HCT116 (cell line): Measurements from ENCODE around the gene TNFAIP8L3. TPM values are rescaled to one million over a fixed set of nuclear protein-coding genes. Genes with fewer than 3 reads are reported as not detected.

Experiments
- ATAC-seq: fragments of 200-7000 bp; cut with Tn5 transposase; 2 replicates; pipeline ENCODE4 v1.9.1; 2020; ENCODE audit warnings: mild to moderate bottlenecking, moderate library complexity
- BruUV-seq: library from RNA; stranded (reverse); fragments of 400-500 nt; replicated peaks from 2 replicates; lab custom pipeline; 2021; lab: Mats Ljungman, UMichigan
- CTCF ChIA-PET: fragments of 300-600 bp; sonication (Branson Sonifier 250); formaldehyde crosslinking; loops from one replicate; lab custom pipeline; 2021; ENCODE audit warnings: antibody characterized with exemption; lab: Charles Lee
- POLR2A ChIA-PET: fragments of 300-600, 350-600 bp; sonication (Branson Sonifier 250); formaldehyde crosslinking; loops from one replicate; lab custom pipeline; 2021; ENCODE audit warnings: antibody characterized with exemption; lab: Charles Lee
- RAD21 ChIA-PET, 2 experiments: fragments of 300-600 bp; sonication (Branson Sonifier 250); formaldehyde crosslinking; loops; one replicate each; lab custom pipeline; 2023; ENCODE audit warnings: low total read pairs in 2 of 2; ENCODE audit not compliant: uncharacterized antibody in 2 of 2, unreplicated experiment in 2 of 2, low non-redundant PET in 1 of 2; lab: Charles Lee
- DNase-seq: peaks from one replicate; pipeline ENCODE4 v3.0.0-alpha.2; 2010; ENCODE audit warnings: low read depth, low spot score
- H2AFZ ChIP-seq: fragments of 200-600 bp; shearing (Covaris generic), sonication (generic); 2 replicates; pipeline ENCODE4 v1.6.1; 2017; ENCODE audit warnings: low read depth, mixed run types, mixed read lengths, antibody characterized with exemption, low read length; ENCODE audit not compliant: poor library complexity, severe bottlenecking
- H3K27ac ChIP-seq: 2 replicates; pipeline ENCODE4 v1.5.1; 2012; ENCODE audit warnings: low read depth, low read length
- H3K27me3 ChIP-seq: fragments of 200-600 bp; sonication (generic); 2 replicates; pipeline ENCODE4 v1.6.1; 2016; ENCODE audit warnings: mixed run types, low read length, mixed read lengths; ENCODE audit not compliant: insufficient read depth
- H3K36me3 ChIP-seq, 2 experiments: fragments of 200-500 bp in 1 of 2; fragments of 200-600 bp in 1 of 2; sonication (Bioruptor generic) in 1 of 2; sonication (generic) in 1 of 2; 2 replicates each; pipeline versions ENCODE4 v1.5.1 to v1.6.1; 2014 to 2016; ENCODE audit warnings: low read length in 2 of 2, inconsistent platforms in 1 of 2, mixed read lengths in 1 of 2, mixed run types in 1 of 2; ENCODE audit not compliant: insufficient read depth in 2 of 2, control insufficient read depth in 1 of 2
- H3K4me1 ChIP-seq, 2 experiments: fragments of 200-600 bp in 1 of 2; sonication (generic) in 1 of 2; 2 replicates each; pipeline versions ENCODE4 v1.5.1 to v1.6.1; 2012 to 2017; ENCODE audit warnings: low read length in 2 of 2, inconsistent platforms in 1 of 2, mild to moderate bottlenecking in 1 of 2, mixed read lengths in 1 of 2, mixed run types in 1 of 2, moderate library complexity in 1 of 2; ENCODE audit not compliant: insufficient read depth in 2 of 2, control insufficient read depth in 1 of 2
- H3K4me2 ChIP-seq: fragments of 200-600 bp; sonication (generic); 2 replicates; pipeline ENCODE4 v1.6.1; 2017; ENCODE audit warnings: mixed run types, low read length, mixed read lengths
- H3K4me3 ChIP-seq, 2 experiments: fragments of 200-600 bp in 1 of 2; sonication (generic) in 1 of 2; replicated peaks in 1 of 2; 2 replicates each; pipeline ENCODE4 v1.5.1; 2011 to 2016; ENCODE audit warnings: low read length in 2 of 2, control low read depth in 1 of 2, low read depth in 1 of 2, mild to moderate bottlenecking in 1 of 2, mixed read lengths in 1 of 2, mixed run types in 1 of 2
- H3K79me2 ChIP-seq: fragments of 200-600 bp; sonication (generic); 2 replicates; pipeline ENCODE4 v1.6.1; 2017; ENCODE audit warnings: mild to moderate bottlenecking, mixed run types, low read length, moderate library complexity, mixed read lengths; ENCODE audit not compliant: insufficient read depth
- H3K9ac ChIP-seq: fragments of 200-600 bp; sonication (generic); 2 replicates; pipeline ENCODE4 v1.6.1; 2016; ENCODE audit warnings: low read length, mixed read lengths
- H3K9me2 ChIP-seq: fragments of 200-600 bp; sonication (generic), shearing (Covaris generic); 2 replicates; pipeline ENCODE4 v1.6.1; 2017; ENCODE audit warnings: mixed run types, mild to moderate bottlenecking, moderate library complexity; ENCODE audit not compliant: insufficient read depth
- H3K9me3 ChIP-seq, 2 experiments: fragments of 200-500 bp in 1 of 2; fragments of 200-600 bp in 1 of 2; sonication (Bioruptor generic) in 1 of 2; sonication (generic) in 1 of 2; 2 replicates each; pipeline ENCODE4 v1.6.1; 2014 to 2017; ENCODE audit warnings: low read length in 2 of 2, mixed read lengths in 2 of 2, inconsistent platforms in 1 of 2, low read depth in 1 of 2, mild to moderate bottlenecking in 1 of 2, mixed run types in 1 of 2, moderate library complexity in 1 of 2; ENCODE audit not compliant: control insufficient read depth in 1 of 2, insufficient read depth in 1 of 2
- H4K20me1 ChIP-seq: fragments of 200-600 bp; sonication (generic), shearing (Covaris generic); 2 replicates; pipeline ENCODE4 v1.6.1; 2017; ENCODE audit warnings: mixed run types, mild to moderate bottlenecking, moderate library complexity; ENCODE audit not compliant: insufficient read depth
- CBX3 ChIP-seq: IDR thresholded peaks from 2 replicates; pipeline ENCODE4 v1.6.1; 2012; ENCODE audit warnings: low read depth
- CEBPB ChIP-seq: IDR thresholded peaks from 2 replicates; pipeline ENCODE4 v1.6.1; 2012; ENCODE audit warnings: low read depth
- EGR1 ChIP-seq: IDR thresholded peaks from 2 replicates; pipeline ENCODE4 v1.6.1; 2012; ENCODE audit warnings: low read depth
- EZH2 ChIP-seq: fragments of 200-600 bp; sonication (generic); IDR thresholded peaks from 2 replicates; pipeline ENCODE4 v1.6.1; 2017; ENCODE audit warnings: antibody characterized with exemption, mixed run types
- EZH2phosphoT487 ChIP-seq: fragments of 200-600 bp; IDR thresholded peaks from 2 replicates; pipeline ENCODE4 v1.6.1; 2018; ENCODE audit warnings: antibody characterized with exemption, borderline replicate concordance
- FOSL1 ChIP-seq: IDR thresholded peaks from 2 replicates; pipeline ENCODE4 v1.6.1; 2012; ENCODE audit warnings: low read depth
- MAX ChIP-seq: IDR thresholded peaks from 2 replicates; pipeline ENCODE4 v1.6.1; 2012
- POLR2A ChIP-seq: IDR thresholded peaks from 2 replicates; pipeline ENCODE4 v1.7.0; 2011; ENCODE audit warnings: borderline replicate concordance; ENCODE audit not compliant: insufficient read depth, insufficient read length; ENCODE audit errors: extremely low read depth
- POLR2AphosphoS5 ChIP-seq: IDR thresholded peaks from 2 replicates; pipeline ENCODE4 v1.6.1; 2011; ENCODE audit warnings: mild to moderate bottlenecking, low read depth, low read length, moderate library complexity
- RAD21 ChIP-seq: IDR thresholded peaks from 2 replicates; pipeline ENCODE4 v1.6.1; 2012; ENCODE audit warnings: low read depth, mild to moderate bottlenecking
- REST ChIP-seq: IDR thresholded peaks from 2 replicates; pipeline ENCODE4 v1.6.1; 2012; ENCODE audit warnings: low read depth
- SP1 ChIP-seq: IDR thresholded peaks from 2 replicates; pipeline ENCODE4 v1.6.1; 2012; ENCODE audit warnings: low read depth
- SRF ChIP-seq: IDR thresholded peaks from 2 replicates; pipeline ENCODE4 v1.6.1; 2012; ENCODE audit warnings: low read depth
- YY1 ChIP-seq: IDR thresholded peaks from 2 replicates; pipeline ENCODE4 v1.6.1; 2011; ENCODE audit warnings: low read length, low read depth, moderate library complexity, mild to moderate bottlenecking; ENCODE audit not compliant: insufficient replicate concordance; ENCODE audit errors: extremely low read depth
- ZFX ChIP-seq: fragments of 450-650 bp; IDR thresholded peaks from 2 replicates; pipeline ENCODE4 v1.6.1; 2017
- intact Hi-C: fragments of 100-400 bp; cut with micrococcal nuclease; formaldehyde crosslinking; loops from 2 replicates; pipeline ENCODE4 v1.10.0; 2022
- total RNA-seq: library from RNA; stranded (reverse); gene quantifications from one replicate; pipeline ENCODE4 v1.2.1, GENCODE V29; 2021; ENCODE audit not compliant: unreplicated experiment

Gene TNFAIP8L3
- total RNA-seq, 1 experiment from 2014 or later = 0.47 TPM

GRCh38 chr15:51112078-51112477 lies 17.4 kb upstream of the TNFAIP8L3 start (continued):
- TF ChIP-seq EZH2phosphoT487 = no peak
- TF ChIP-seq, all 23 proteins: peak for 0

GRCh38 chr15:51111061-51111460 lies 16.4 kb upstream of the TNFAIP8L3 start:
- no TSS peak for BruUV-seq
- CTCF ChIA-PET = no interaction called here

GRCh38 chr15:51110171-51110570 lies 15.5 kb upstream of the TNFAIP8L3 start:
- no peak for ATAC-seq
- H2AFZ ChIP-seq = no peak overlapping the region
- no peak overlapping the region for H3K4me2 ChIP-seq
- BruUV-seq = no TSS peak
- RAD21 ChIA-PET = no interaction called here
- peaks cover 0 to 4% of the 10 kb centered on the region in 2 experiments; a peak in 1 of 4 replicates for H3K4me1 ChIP-seq
- no peaks in the 10 kb centered on the region for H3K36me3 ChIP-seq
- H3K9me3 ChIP-seq = no peaks in the 10 kb centered on the region
- H4K20me1 ChIP-seq = no peaks in the 10 kb centered on the region
- TF ChIP-seq MAX = no peak
- no peak for TF ChIP-seq SP1
- TF ChIP-seq ZFX = no peak
- no peak for TF ChIP-seq SRF
- TF ChIP-seq CBX3 = no peak
- no peak for TF ChIP-seq REST
- no peak for TF ChIP-seq POLR2AphosphoS5
- no peak for TF ChIP-seq YY1
- no peak for TF ChIP-seq POLR2A
- TF ChIP-seq EZH2 = no peak
- TF ChIP-seq CEBPB = no peak
- TF ChIP-seq EGR1 = no peak
- TF ChIP-seq RAD21 = no peak
- TF ChIP-seq FOSL1 = no peak
- TF ChIP-seq, all 23 proteins: peak for 0
- ChIA-PET POLR2A (no interaction called here), CTCF (no interaction called here)
- DNase-seq = no peak
- Histone ChIP-seq H3K4me3 (no peak overlapping the region), H3K9me2 (no peaks in the 10 kb centered on the region), H3K27me3 (no peaks in the 10 kb centered on the region), H3K9ac (no peak overlapping the region), H3K79me2 (no peaks in the 10 kb centered on the region), H3K27ac (no peak overlapping the region)
- intact Hi-C loops = no loop called here

More at GRCh38 chr15:51111061-51111460, 16.4 kb upstream of the TNFAIP8L3 start:
- Histone ChIP-seq H3K9ac (no peak overlapping the region), H3K36me3 (no peaks in the 10 kb centered on the region), H3K4me1 (no peaks in the 10 kb centered on the region), H4K20me1 (no peaks in the 10 kb centered on the region), H3K9me3 (no peaks in the 10 kb centered on the region), H3K79me2 (no peaks in the 10 kb centered on the region), H3K27me3 (no peaks in the 10 kb centered on the region), H3K4me2 (no peak overlapping the region), H3K27ac (no peak overlapping the region), H3K9me2 (no peaks in the 10 kb centered on the region), H2AFZ (no peak overlapping the region), H3K4me3 (no peak overlapping the region)
- intact Hi-C loops = no loop called here
- POLR2A ChIA-PET = no interaction called here
- DNase-seq = no peak
- no peak for ATAC-seq
- RAD21 ChIA-PET = no interaction called here
- TF ChIP-seq POLR2AphosphoS5 (no peak), SRF (no peak)
